ENCODE data around the gene KRTAP9-1.
"Not testable (repeated sequence)": the region's sequence is repeated elsewhere in the genome, so short reads cannot be mapped to it uniquely, and the experiment has no call there.

KRTAP9-1 gene

DNA sequence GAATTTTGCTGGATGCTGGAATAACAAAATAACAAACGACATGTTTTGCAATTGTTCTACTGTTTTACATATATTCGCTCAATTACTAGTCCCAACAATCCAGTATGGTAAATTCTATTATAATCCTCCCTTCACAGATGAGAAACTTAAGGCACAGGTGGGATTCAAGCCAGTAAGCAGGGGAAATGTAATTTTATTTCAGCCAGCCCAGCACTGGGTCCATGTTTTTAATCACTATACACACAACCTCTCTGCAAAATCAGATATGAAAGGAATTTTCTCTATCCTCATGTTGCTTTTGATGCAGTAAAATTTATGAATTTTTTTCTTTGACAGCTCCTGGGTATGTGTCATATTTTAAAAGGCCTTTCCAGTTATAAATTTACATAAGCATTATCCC, 44.4 kb upstream of the KRTAP9-1 start:
- Histone ChIP-seq H3K4ac (ENCODE audit: low read depth in 1 of 2, low read length in 2 of 2) (no peak overlapping the region), H3K4me1 (ENCODE audit: control insufficient read depth, insufficient read depth, low read depth, low read length) (peaks cover 2% of the 10 kb centered on the region), H3K4me2 (ENCODE audit: low read length, poor library complexity, severe bottlenecking) (no peak overlapping the region), H3K27ac (ENCODE audit: low read length, poor library complexity, severe bottlenecking) (no peak overlapping the region), H3K9me3 (ENCODE audit: control insufficient read depth, low read length) (peaks cover 11% of the 10 kb centered on the region), H3K14ac (ENCODE audit: low read length in 2 of 2) (no peak overlapping the region), H3K23ac (ENCODE audit: low read length in 2 of 2) (no peak overlapping the region), H3K4me3 (ENCODE audit: insufficient read depth in 1 of 2, low read depth in 1 of 2, low read length in 2 of 2) (no peak overlapping the region), H4K8ac (ENCODE audit: low read length) (no peak overlapping the region), H3K9ac (ENCODE audit: low read length) (no peak overlapping the region), H2BK120ac (ENCODE audit: low read depth, low read length) (no peak overlapping the region), H4K91ac (ENCODE audit: low read length) (no peak overlapping the region), H3K79me1 (replicated peaks; ENCODE audit: low read length, poor library complexity, severe bottlenecking) (no peaks in the 10 kb centered on the region), H2AK5ac (ENCODE audit: low read length, severe bottlenecking) (no peak overlapping the region), H3K27me3 (ENCODE audit: control insufficient read depth in 1 of 2, insufficient read depth in 1 of 2, low read length in 2 of 2) (no peaks in the 10 kb centered on the region), H3K18ac (ENCODE audit: low read depth in 1 of 2, low read length in 2 of 2) (no peak overlapping the region), H2BK12ac (ENCODE audit: low read length in 2 of 2) (no peak overlapping the region), H2AFZ (ENCODE audit: low read depth, low read length) (no peak overlapping the region), H2BK5ac (ENCODE audit: low read depth, low read length, poor library complexity, severe bottlenecking) (no peak overlapping the region), H2BK15ac (ENCODE audit: low read depth, poor library complexity, severe bottlenecking) (no peak overlapping the region), H3K36me3 (ENCODE audit: control insufficient read depth in 1 of 2, insufficient read depth in 2 of 2, low read depth in 1 of 2, low read length in 2 of 2) (peaks cover 0 to under 1% of the 10 kb centered on the region in 2 experiments)
- no peak for DNase-seq
- WGBS, result 92% methylated on average over 2 of the region's 2 CpGs

DNA sequence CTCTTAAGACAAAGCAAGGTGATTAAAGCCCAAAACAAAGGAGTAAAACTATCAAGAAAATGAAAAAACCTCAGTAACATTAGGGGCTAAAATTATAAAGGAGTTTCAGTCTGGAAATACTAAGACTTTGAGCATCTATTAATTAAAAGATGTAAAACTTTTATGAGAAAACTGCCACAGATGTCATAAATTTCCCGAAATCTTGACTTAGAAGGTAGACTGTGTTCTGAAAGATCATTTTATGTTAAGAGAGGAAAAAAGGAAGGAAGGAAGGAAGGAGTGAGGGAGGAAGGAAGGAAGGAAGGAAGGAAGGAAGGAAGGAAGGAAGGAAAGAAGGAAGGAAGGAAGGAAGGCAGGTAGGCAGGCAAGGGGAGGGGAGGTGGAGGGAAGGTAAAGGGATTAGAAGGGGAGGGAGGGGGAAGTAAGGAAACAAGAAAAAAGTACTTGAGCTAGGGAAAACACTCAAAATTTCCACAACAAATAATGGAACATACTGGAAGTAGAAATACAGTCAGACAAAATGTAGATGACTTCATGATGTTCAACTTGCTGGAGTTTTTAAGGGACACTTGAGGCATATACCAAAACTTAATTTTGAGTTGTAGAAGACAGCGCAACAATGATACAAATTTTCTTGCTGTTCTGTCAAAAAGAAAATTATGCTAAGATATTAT, 42.0 kb upstream of the KRTAP9-1 start:
- Histone ChIP-seq H3K27me3 (ENCODE audit: control insufficient read depth in 1 of 2, insufficient read depth in 1 of 2, low read length in 2 of 2) (no peaks in the 10 kb centered on the region), H3K4me1 (ENCODE audit: control insufficient read depth, insufficient read depth, low read depth, low read length) (no peaks in the 10 kb centered on the region), H2AFZ (ENCODE audit: low read depth, low read length) (no peak overlapping the region), H2BK15ac (ENCODE audit: low read depth, poor library complexity, severe bottlenecking) (no peak overlapping the region), H4K91ac (ENCODE audit: low read length) (no peak overlapping the region), H3K79me1 (replicated peaks; ENCODE audit: low read length, poor library complexity, severe bottlenecking) (no peaks in the 10 kb centered on the region), H3K14ac (ENCODE audit: low read length in 2 of 2) (no peak overlapping the region), H3K36me3 (ENCODE audit: control insufficient read depth in 1 of 2, insufficient read depth in 2 of 2, low read depth in 1 of 2, low read length in 2 of 2) (no peaks in the 10 kb centered on the region), H3K4ac (ENCODE audit: low read depth in 1 of 2, low read length in 2 of 2) (no peak overlapping the region), H2AK5ac (ENCODE audit: low read length, severe bottlenecking) (no peak overlapping the region), H3K4me3 (ENCODE audit: insufficient read depth in 1 of 2, low read depth in 1 of 2, low read length in 2 of 2) (no peak overlapping the region), H3K18ac (ENCODE audit: low read depth in 1 of 2, low read length in 2 of 2) (no peak overlapping the region), H2BK120ac (ENCODE audit: low read depth, low read length) (no peak overlapping the region), H3K27ac (ENCODE audit: low read length, poor library complexity, severe bottlenecking) (no peak overlapping the region), H3K9ac (ENCODE audit: low read length) (no peak overlapping the region), H3K9me3 (ENCODE audit: control insufficient read depth, low read length) (peaks cover 11% of the 10 kb centered on the region), H4K8ac (ENCODE audit: low read length) (no peak overlapping the region), H2BK5ac (ENCODE audit: low read depth, low read length, poor library complexity, severe bottlenecking) (no peak overlapping the region), H2BK12ac (ENCODE audit: low read length in 2 of 2) (no peak overlapping the region), H3K4me2 (ENCODE audit: low read length, poor library complexity, severe bottlenecking) (no peak overlapping the region), H3K23ac (ENCODE audit: low read length in 2 of 2) (no peak overlapping the region)
- 76% methylated on average over 1 of the region's 2 CpGs for WGBS
- no peak for DNase-seq

DNA sequence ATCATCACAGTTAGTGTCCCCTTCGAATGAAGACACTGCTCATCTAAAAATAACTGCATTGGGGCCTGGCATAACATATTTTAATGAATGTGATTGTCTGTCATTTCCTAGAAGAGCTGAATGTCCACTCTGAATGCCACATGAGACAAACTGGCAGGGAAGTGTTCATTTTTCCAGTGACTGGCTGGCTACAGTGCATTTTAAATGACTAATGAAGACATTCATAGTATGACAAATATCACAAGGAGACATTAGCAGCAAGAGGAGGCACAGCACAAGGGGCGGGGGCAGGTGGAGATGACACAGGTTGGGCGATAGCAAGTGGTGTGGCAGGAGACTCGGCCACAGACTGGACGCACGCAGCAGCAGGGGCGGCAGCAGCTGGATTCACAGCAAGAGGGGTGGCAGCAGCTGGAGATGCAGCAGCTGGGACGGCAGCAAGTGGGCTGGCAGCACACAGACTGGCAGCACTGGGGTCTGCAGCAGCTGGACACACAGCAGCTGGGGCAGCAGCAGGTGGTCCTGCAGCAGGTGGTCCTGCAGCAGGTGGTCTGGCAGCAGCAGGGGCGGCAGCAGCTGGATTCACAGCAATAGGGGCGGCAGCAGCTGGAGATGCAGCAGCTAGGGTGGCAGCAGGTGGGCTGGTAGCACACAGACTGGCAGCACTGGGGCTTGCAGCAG, 40.6 kb upstream of the KRTAP9-1 start:
- not testable (repeated sequence) for H2BK120ac ChIP-seq (ENCODE audit: low read depth, low read length); H3K79me1 ChIP-seq (replicated peaks; ENCODE audit: low read length, poor library complexity, severe bottlenecking); H4K8ac ChIP-seq (ENCODE audit: low read length); H4K91ac ChIP-seq (ENCODE audit: low read length); H3K9me3 ChIP-seq (ENCODE audit: control insufficient read depth, low read length); H3K23ac ChIP-seq (ENCODE audit: low read length in 2 of 2); H3K4me1 ChIP-seq (ENCODE audit: control insufficient read depth, insufficient read depth, low read depth, low read length); H3K4me3 ChIP-seq (ENCODE audit: insufficient read depth in 1 of 2, low read depth in 1 of 2, low read length in 2 of 2); H2AK5ac ChIP-seq (ENCODE audit: low read length, severe bottlenecking); H2BK15ac ChIP-seq (ENCODE audit: low read depth, poor library complexity, severe bottlenecking); H3K36me3 ChIP-seq (ENCODE audit: control insufficient read depth in 1 of 2, insufficient read depth in 2 of 2, low read depth in 1 of 2, low read length in 2 of 2); H3K14ac ChIP-seq (ENCODE audit: low read length in 2 of 2); H3K9ac ChIP-seq (ENCODE audit: low read length); H3K4ac ChIP-seq (ENCODE audit: low read depth in 1 of 2, low read length in 2 of 2); H3K18ac ChIP-seq (ENCODE audit: low read depth in 1 of 2, low read length in 2 of 2); DNase-seq; H3K27ac ChIP-seq (ENCODE audit: low read length, poor library complexity, severe bottlenecking); H2BK12ac ChIP-seq (ENCODE audit: low read length in 2 of 2); H3K4me2 ChIP-seq (ENCODE audit: low read length, poor library complexity, severe bottlenecking); H2AFZ ChIP-seq (ENCODE audit: low read depth, low read length); H2BK5ac ChIP-seq (ENCODE audit: low read depth, low read length, poor library complexity, severe bottlenecking); H3K27me3 ChIP-seq (ENCODE audit: control insufficient read depth in 1 of 2, insufficient read depth in 1 of 2, low read length in 2 of 2)
- WGBS, result 80% methylated on average over 10 of the region's 10 CpGs

DNA sequence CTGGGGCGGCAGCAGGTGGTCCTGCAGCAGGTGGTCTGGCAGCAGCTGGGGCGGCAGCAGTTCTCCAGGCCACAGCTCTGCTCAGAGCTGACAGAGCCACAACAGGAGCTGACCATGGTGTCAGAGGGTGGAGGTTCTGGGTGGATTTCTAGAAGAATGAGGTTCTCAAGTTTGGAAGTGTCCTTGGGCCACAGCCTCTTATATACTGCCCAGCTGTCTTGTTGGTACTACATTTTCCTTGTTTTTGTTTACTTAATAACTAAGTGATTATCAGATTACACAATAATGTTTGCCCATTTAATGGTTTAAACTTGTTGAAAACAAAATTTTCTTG, 40.1 kb upstream of the KRTAP9-1 start, which contains the start of gene KRTAP4-5:
Gene KRTAP4-5, minus strand, starts transcription at position 174 of the 334 bp plus-strand sequence. Its CDS starts 58 bp downstream, at position 116.
- Histone ChIP-seq H2BK5ac (ENCODE audit: low read depth, low read length, poor library complexity, severe bottlenecking) (no peak within 1 kb of the TSS), H4K91ac (ENCODE audit: low read length) (no peak within 1 kb of the TSS), H3K79me1 (replicated peaks; ENCODE audit: low read length, poor library complexity, severe bottlenecking) (no peaks in the 10 kb centered on the region), H2AK5ac (ENCODE audit: low read length, severe bottlenecking) (no peak within 1 kb of the TSS), H2BK15ac (ENCODE audit: low read depth, poor library complexity, severe bottlenecking) (no peak within 1 kb of the TSS), H3K4me2 (ENCODE audit: low read length, poor library complexity, severe bottlenecking) (no peak within 1 kb of the TSS), H3K4me3 (ENCODE audit: insufficient read depth in 1 of 2, low read depth in 1 of 2, low read length in 2 of 2) (no peak within 1 kb of the TSS), H3K27me3 (ENCODE audit: control insufficient read depth in 1 of 2, insufficient read depth in 1 of 2, low read length in 2 of 2) (no peaks in the 10 kb centered on the region), H3K9ac (ENCODE audit: low read length) (no peak within 1 kb of the TSS), H3K4me1 (ENCODE audit: control insufficient read depth, insufficient read depth, low read depth, low read length) (no peaks in the 10 kb centered on the region), H3K4ac (ENCODE audit: low read depth in 1 of 2, low read length in 2 of 2) (no peak within 1 kb of the TSS), H3K18ac (ENCODE audit: low read depth in 1 of 2, low read length in 2 of 2) (no peak within 1 kb of the TSS), H3K9me3 (ENCODE audit: control insufficient read depth, low read length) (no peaks in the 10 kb centered on the region), H3K36me3 (ENCODE audit: control insufficient read depth in 1 of 2, insufficient read depth in 2 of 2, low read depth in 1 of 2, low read length in 2 of 2) (no peaks in the 10 kb centered on the region), H3K27ac (ENCODE audit: low read length, poor library complexity, severe bottlenecking) (no peak within 1 kb of the TSS), H2BK120ac (ENCODE audit: low read depth, low read length) (no peak within 1 kb of the TSS), H4K8ac (ENCODE audit: low read length) (no peak within 1 kb of the TSS), H3K23ac (ENCODE audit: low read length in 2 of 2) (no peak within 1 kb of the TSS), H3K14ac (ENCODE audit: low read length in 2 of 2) (no peak within 1 kb of the TSS), H2AFZ (ENCODE audit: low read depth, low read length) (no peak within 1 kb of the TSS), H2BK12ac (ENCODE audit: low read length in 2 of 2) (no peak within 1 kb of the TSS)
- WGBS, result 47% methylated on average over 2 of the region's 2 CpGs
- DNase-seq, result no peak

Data from mesenchymal stem cell (in vitro differentiated cells and primary cell).